Measurements from ENCODE around the gene GNAI3. TPM values are rescaled to one million over a fixed set of nuclear protein-coding genes. Genes with fewer than 3 reads are reported as not detected.

Gene GNAI3
- total RNA-seq, 6 donors from 2014 or later, result 2.2 to 9.0 (median 6.0) TPM

- Histone ChIP-seq H3K27ac (no peak overlapping the region), H3K36me3 (peaks cover 7 to 44% (median 38%) of the 10 kb centered on the region in 4 donors), H3K4me3 (no peak overlapping the region), H3K4me1 (peaks cover 32 to 44% (median 37%) of the 10 kb centered on the region in 4 donors), H3K9me3 (no peaks in the 10 kb centered on the region), H3K27me3 (no peaks in the 10 kb centered on the region)
- TF ChIP-seq POLR2A (IDR thresholded peaks at IDR 0.05) (no peak), EP300 (IDR thresholded peaks at IDR 0.05) (no peak)
- 90 to 91% methylated on average over 12 to 16 of the region's 16 CpGs for WGBS, 2 donors
- ATAC-seq (ENCODE audit: low FRiP score in 2 of 2), result no peak
- peak in 1 of 2 donors; percentile 77 for DNase-seq
Observed at GRCh38 chr1:109625176-109625575, 76.8 kb downstream of the GNAI3 start.

GRCh38 chr1:109625601-109626560 is 77.5 kb downstream of the GNAI3 start:
- Histone ChIP-seq H3K27me3 (no peaks in the 10 kb centered on the region), H3K4me1 (peaks cover 28 to 39% (median 34%) of the 10 kb centered on the region in 4 donors), H3K4me3 (no peak overlapping the region), H3K9me3 (no peaks in the 10 kb centered on the region), H3K36me3 (peaks cover 9 to 48% (median 43%) of the 10 kb centered on the region in 4 donors), H3K27ac (no peak overlapping the region)
- TF ChIP-seq CTCF (IDR thresholded peaks at IDR 0.05) (no peak), POLR2A (IDR thresholded peaks at IDR 0.05) (no peak), POLR2AphosphoS5 (IDR thresholded peaks at IDR 0.05) (no peak)
- ATAC-seq (ENCODE audit: low FRiP score in 2 of 2) (no peak), DNase-seq (peak in 1 of 2 donors; percentile 65)
- 87 to 92% methylated on average over 25 to 31 of the region's 32 CpGs for WGBS, 2 donors

- Histone ChIP-seq H3K4me1 (peaks cover 19 to 29% (median 24%) of the 10 kb centered on the region in 4 donors), H3K27me3 (no peaks in the 10 kb centered on the region), H3K36me3 (peaks cover 14 to 57% (median 53%) of the 10 kb centered on the region in 4 donors), H3K27ac (no peak overlapping the region), H3K4me3 (no peak overlapping the region), H3K9me3 (no peaks in the 10 kb centered on the region)
- DNase-seq (peak in 1 of 2 donors; percentile 59), ATAC-seq (ENCODE audit: low FRiP score in 2 of 2) (no peak)
- 97 to 100% methylated on average over 1 to 20 of the region's 21 CpGs for WGBS, 2 donors
- TF ChIP-seq CTCF (IDR thresholded peaks at IDR 0.05), result no peak
- TF ChIP-seq EP300 (IDR thresholded peaks at IDR 0.05), result no peak
- no peak for TF ChIP-seq POLR2AphosphoS5 (IDR thresholded peaks at IDR 0.05)
- TF ChIP-seq POLR2A (IDR thresholded peaks at IDR 0.05), result no peak
Observed at GRCh38 chr1:109626682-109627408, 78.4 kb downstream of the GNAI3 start.

- TF ChIP-seq POLR2AphosphoS5 (IDR thresholded peaks at IDR 0.05), result no peak
- TF ChIP-seq EP300 (IDR thresholded peaks at IDR 0.05), result no peak
- no peak for TF ChIP-seq CTCF (IDR thresholded peaks at IDR 0.05)
- TF ChIP-seq POLR2A (IDR thresholded peaks at IDR 0.05), result no peak
- no peak overlapping the region for H3K4me3 ChIP-seq
- ATAC-seq (ENCODE audit: low FRiP score in 2 of 2) (no peak), DNase-seq (peak in 1 of 2 donors; percentile 49)
- H3K36me3 ChIP-seq, result peaks cover 14 to 58% (median 54%) of the 10 kb centered on the region in 4 donors
- H3K27ac ChIP-seq, result no peak overlapping the region
- peaks cover 12 to 19% (median 15%) of the 10 kb centered on the region in 4 donors for H3K4me1 ChIP-seq
- WGBS, 2 donors, result 86 to 94% methylated on average over 17 to 19 of the region's 23 CpGs
- no peaks in the 10 kb centered on the region for H3K9me3 ChIP-seq
- H3K27me3 ChIP-seq, result no peaks in the 10 kb centered on the region
Observed at GRCh38 chr1:109627692-109628399, 79.4 kb downstream of the GNAI3 start.

Measured in upper lobe of left lung (tissue), 6 donors.